ENCODE data around the gene ZNF236. TPM values are rescaled to one million over a fixed set of nuclear protein-coding genes. Genes with fewer than 3 reads are reported as not detected.
A peak's percentile ranks its signal among the peaks of the same experiment; 100 is the strongest.

The ZNF236 gene
- total RNA-seq, 2 donors from 2014 or later: 9.7 to 16.9 TPM

DNA sequence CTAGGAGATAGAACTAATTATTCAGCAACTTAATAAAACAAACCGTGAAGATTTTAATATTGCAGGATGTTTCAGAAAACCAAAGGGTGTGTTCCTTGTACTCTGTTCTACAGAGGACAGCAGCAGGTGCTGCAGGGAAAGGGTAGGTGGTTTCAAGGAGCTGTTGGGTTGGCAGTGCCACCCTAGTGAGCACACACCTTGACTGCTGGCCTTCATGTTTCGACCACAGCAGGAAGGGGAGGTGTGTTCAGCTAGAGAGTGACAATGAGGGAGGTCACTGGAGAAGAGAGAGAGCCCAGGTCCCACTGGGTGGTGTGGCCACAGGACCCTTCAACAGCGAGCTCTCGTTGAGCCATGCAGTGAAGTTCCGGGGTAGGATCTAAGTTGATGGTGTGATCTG is 98.6 kb downstream of the ZNF236 start:
- H3K9ac ChIP-seq (ENCODE audit: low read depth in 2 of 2, low read length in 2 of 2): no peak overlapping the region
- H3K9me3 ChIP-seq: no peaks in the 10 kb centered on the region
- H3K4me1 ChIP-seq: no peaks in the 10 kb centered on the region
- H3K36me3 ChIP-seq: no peaks in the 10 kb centered on the region
- no peak overlapping the region for H3K4me3 ChIP-seq
- no peak for TF ChIP-seq CTCF (IDR thresholded peaks at IDR 0.05)
- no peaks in the 10 kb centered on the region for H3K27me3 ChIP-seq
- intact Hi-C loops (cut with DNase I): loop anchor here (2.0 to 5.0 kb wide), 2 partner anchors 62 to 119 kb away; no protein-coding TSS in a partner anchor
- no peak for DNase-seq
- no peak overlapping the region for H3K27ac ChIP-seq

GRCh38 chr18:76922107-76922506 is 99.8 kb downstream of the ZNF236 start:
- Histone ChIP-seq H3K9ac (ENCODE audit: low read depth in 2 of 2, low read length in 2 of 2) (no peak overlapping the region), H3K4me3 (no peak overlapping the region), H3K36me3 (no peaks in the 10 kb centered on the region), H3K27me3 (no peaks in the 10 kb centered on the region), H3K9me3 (no peaks in the 10 kb centered on the region), H3K4me1 (no peaks in the 10 kb centered on the region), H3K27ac (no peak overlapping the region)
- intact Hi-C loops (cut with DNase I): loop anchor here (5.0 kb wide), 1 partner anchor 120 kb away; no protein-coding TSS in a partner anchor
- DNase-seq: peak; percentile 59
- peak; percentile 49 for TF ChIP-seq CTCF (IDR thresholded peaks at IDR 0.05)

- Histone ChIP-seq H3K27ac (no peak overlapping the region), H3K9ac (ENCODE audit: low read depth in 2 of 2, low read length in 2 of 2) (no peak overlapping the region), H3K9me3 (no peaks in the 10 kb centered on the region), H3K36me3 (no peaks in the 10 kb centered on the region), H3K27me3 (no peaks in the 10 kb centered on the region), H3K4me3 (no peak overlapping the region), H3K4me1 (no peaks in the 10 kb centered on the region)
- intact Hi-C loops (cut with DNase I): loop anchor here (5.0 kb wide), 1 partner anchor 121 kb away; no protein-coding TSS in a partner anchor
- peak; percentile 27 for TF ChIP-seq CTCF (IDR thresholded peaks at IDR 0.05)
- DNase-seq: no peak
Observed at GRCh38 chr18:76923485-76924085, 101.2 kb downstream of the ZNF236 start.

DNA sequence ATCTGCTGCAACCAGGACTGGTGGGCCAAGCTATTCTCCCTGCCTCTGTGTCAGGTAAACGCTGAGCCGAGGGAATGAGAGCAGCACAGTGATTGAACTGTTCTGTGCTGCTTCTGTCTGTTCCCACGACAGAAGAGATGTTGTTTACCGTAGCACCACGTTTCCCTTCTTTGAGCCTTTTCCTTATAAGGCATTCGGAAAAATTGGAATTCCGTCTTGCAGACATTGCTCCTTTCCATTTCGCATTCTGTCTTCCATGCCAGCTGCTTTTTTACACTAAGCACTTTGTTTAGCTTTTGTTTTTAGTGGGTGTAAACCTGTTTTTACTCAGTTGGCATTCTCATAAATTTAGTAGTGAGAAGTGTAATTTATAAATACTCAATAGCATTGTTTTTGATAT is 103.1 kb downstream of the ZNF236 start:
- intact Hi-C loops (cut with DNase I): no loop called here
- TF ChIP-seq CTCF (IDR thresholded peaks at IDR 0.05): no peak
- Histone ChIP-seq H3K36me3 (no peaks in the 10 kb centered on the region), H3K27me3 (no peaks in the 10 kb centered on the region), H3K9me3 (no peaks in the 10 kb centered on the region), H3K4me1 (no peaks in the 10 kb centered on the region), H3K4me3 (no peak overlapping the region), H3K9ac (ENCODE audit: low read depth in 2 of 2, low read length in 2 of 2) (no peak overlapping the region), H3K27ac (no peak overlapping the region)
- DNase-seq: no peak

GRCh38 chr18:76927223-76927725 is 104.9 kb downstream of the ZNF236 start:
- H3K36me3 ChIP-seq: no peaks in the 10 kb centered on the region
- no peak overlapping the region for H3K9ac ChIP-seq (ENCODE audit: low read depth in 2 of 2, low read length in 2 of 2)
- no peak for DNase-seq
- no peaks in the 10 kb centered on the region for H3K9me3 ChIP-seq
- no peaks in the 10 kb centered on the region for H3K4me1 ChIP-seq
- H3K27me3 ChIP-seq: no peaks in the 10 kb centered on the region
- intact Hi-C loops (cut with DNase I): no loop called here
- H3K4me3 ChIP-seq: no peak overlapping the region
- TF ChIP-seq CTCF (IDR thresholded peaks at IDR 0.05): no peak
- no peak overlapping the region for H3K27ac ChIP-seq

Measured in colonic mucosa (tissue), 4 donors.